Body of pancreas (tissue), 4 donors: ENCODE results near the gene ADRB2. TPM values are rescaled to one million over a fixed set of nuclear protein-coding genes. Genes with fewer than 3 reads are reported as not detected.

Source experiments
- ATAC-seq: fragments of 150-250 bp; one replicate; pipeline ENCODE4 v1.9.1; 2016
- DNase-seq, 4 donors: peaks; one replicate each; pipeline ENCODE4 v3.0.0-alpha.2; 2019
- H3K27ac ChIP-seq, 4 donors: fragments of 200-600 bp; sonication (generic); 1 replicate in 3 of 4; 2 replicates in 1 of 4; pipeline versions ENCODE4 v1.5.1 to v1.6.1; 2016 to 2019; ENCODE audit warnings: mild to moderate bottlenecking in 1 of 4, mixed read lengths in 1 of 4, moderate library complexity in 1 of 4
- H3K27me3 ChIP-seq, 2 donors: fragments of 200-600 bp; sonication (generic); one replicate each; pipeline ENCODE4 v1.6.0; 2016; ENCODE audit warnings: mild to moderate bottlenecking in 1 of 2
- H3K36me3 ChIP-seq, 2 donors: fragments of 200-600 bp; sonication (generic); replicated peaks in 1 of 2; 2 replicates each; pipeline ENCODE4 v1.5.1; 2016; ENCODE audit warnings: low read depth in 2 of 2; ENCODE audit not compliant: insufficient read depth in 1 of 2
- H3K4me1 ChIP-seq: fragments of 200-600 bp; sonication (generic); one replicate; pipeline ENCODE4 v1.6.0; 2016
- H3K4me3 ChIP-seq, 2 donors: fragments of 200-600 bp; sonication (generic); 1 replicate in 1 of 2; 2 replicates in 1 of 2; pipeline ENCODE4 v1.5.1; 2016 to 2019
- H3K9me3 ChIP-seq, 3 donors: fragments of 200-600 bp; sonication (generic); 1 replicate in 2 of 3; 2 replicates in 1 of 3; pipeline ENCODE4 v1.5.1; 2016
- CTCF ChIP-seq, 7 experiments: fragments of 450-650 bp in 4 of 7; fragments of 200-600 bp in 3 of 7; sonication (generic) in 3 of 7; IDR thresholded peaks; one replicate each; pipeline ENCODE4 v1.5.1; 2016 to 2019; ENCODE audit warnings: antibody characterized with exemption in 7 of 7
- POLR2A ChIP-seq, 3 donors: fragments of 450-650 bp; IDR thresholded peaks; one replicate each; pipeline ENCODE4 v1.6.1; 2016; ENCODE audit warnings: antibody characterized with exemption in 3 of 3, mild to moderate bottlenecking in 2 of 3
- WGBS, 2 donors: methylation state at CpG; one replicate each; pipeline ENCODE4 v1.1.5; 2017; 5-methylcytosine and 5-hydroxymethylcytosine counted together
- intact Hi-C: fragments of 100-400 bp; cut with DNase I; formaldehyde crosslinking; loops from one replicate; pipeline ENCODE4 v1.15.1; 2023
- total RNA-seq, 2 donors: library from RNA; depleted of rRNA; stranded (reverse); fragments of >200 nt; gene quantifications; one replicate each; pipeline ENCODE4 v1.1.0, GENCODE V29; 2016

The ADRB2 gene
- total RNA-seq, 2 donors from 2014 or later: 1.6 to 4.6 TPM

- DNase-seq: no peak
- H3K4me3 ChIP-seq: no peak overlapping the region
- no peaks in the 10 kb centered on the region for H3K27me3 ChIP-seq
- H3K27ac ChIP-seq: no peak overlapping the region
- no peaks in the 10 kb centered on the region for H3K4me1 ChIP-seq
- TF ChIP-seq POLR2A (IDR thresholded peaks at IDR 0.05): no peak
- TF ChIP-seq CTCF (IDR thresholded peaks at IDR 0.05): no peak
- no peaks in the 10 kb centered on the region for H3K9me3 ChIP-seq
- intact Hi-C loops: no loop called here
- ATAC-seq: no peak
- no peaks in the 10 kb centered on the region for H3K36me3 ChIP-seq
Measured at GRCh38 chr5:148785223-148785622, 41.2 kb upstream of the ADRB2 start.

- H3K4me1 ChIP-seq: no peaks in the 10 kb centered on the region
- no peaks in the 10 kb centered on the region for H3K27me3 ChIP-seq
- H3K9me3 ChIP-seq: no peaks in the 10 kb centered on the region
- no peaks in the 10 kb centered on the region for H3K36me3 ChIP-seq
- intact Hi-C loops: no loop called here
- no peak overlapping the region for H3K27ac ChIP-seq
- no peak for TF ChIP-seq POLR2A (IDR thresholded peaks at IDR 0.05)
- no peak for TF ChIP-seq CTCF (IDR thresholded peaks at IDR 0.05)
- DNase-seq (no peak), ATAC-seq (no peak)
- H3K4me3 ChIP-seq: no peak overlapping the region
Measured at GRCh38 chr5:148786456-148786855, 40.0 kb upstream of the ADRB2 start.

- TF ChIP-seq CTCF (IDR thresholded peaks at IDR 0.05) (no peak), POLR2A (IDR thresholded peaks at IDR 0.05) (no peak)
- no peak for ATAC-seq
- no peaks in the 10 kb centered on the region for H3K36me3 ChIP-seq
- H3K9me3 ChIP-seq: no peaks in the 10 kb centered on the region
- H3K27me3 ChIP-seq: no peaks in the 10 kb centered on the region
- H3K4me1 ChIP-seq: no peaks in the 10 kb centered on the region
- WGBS, 2 donors: 74 to 77% methylated on average over 6 of the region's 6 CpGs
- H3K4me3 ChIP-seq: no peak overlapping the region
- intact Hi-C loops: no loop called here
- no peak for DNase-seq
- no peak overlapping the region for H3K27ac ChIP-seq
Measured at GRCh38 chr5:148788636-148789035, 37.8 kb upstream of the ADRB2 start.

GRCh38 chr5:148790545-148791333 is 35.7 kb upstream of the ADRB2 start:
- no peak for ATAC-seq
- Histone ChIP-seq H3K27ac (no peak overlapping the region), H3K4me3 (no peak overlapping the region), H3K27me3 (no peaks in the 10 kb centered on the region), H3K36me3 (no peaks in the 10 kb centered on the region), H3K9me3 (no peaks in the 10 kb centered on the region), H3K4me1 (no peaks in the 10 kb centered on the region)
- TF ChIP-seq POLR2A (IDR thresholded peaks at IDR 0.05) (no peak), CTCF (IDR thresholded peaks at IDR 0.05) (no peak)
- 69 to 81% methylated on average over 8 of the region's 8 CpGs for WGBS, 2 donors
- DNase-seq: no peak
- intact Hi-C loops: no loop called here

- intact Hi-C loops: no loop called here
- no peak for ATAC-seq
- TF ChIP-seq POLR2A (IDR thresholded peaks at IDR 0.05) (no peak), CTCF (IDR thresholded peaks at IDR 0.05) (no peak)
Measured at GRCh38 chr5:148791334-148791667, 35.1 kb upstream of the ADRB2 start.

More at GRCh38 chr5:148791334-148791667, 35.1 kb upstream of the ADRB2 start:
- no peaks in the 10 kb centered on the region for H3K27me3 ChIP-seq
- H3K36me3 ChIP-seq: no peaks in the 10 kb centered on the region
- no peak overlapping the region for H3K4me3 ChIP-seq
- H3K9me3 ChIP-seq: no peaks in the 10 kb centered on the region
- no peak overlapping the region for H3K27ac ChIP-seq
- no peaks in the 10 kb centered on the region for H3K4me1 ChIP-seq
- no peak for DNase-seq
